Esophagus squamous epithelium (tissue), 4 donors: ENCODE measurements around the gene CSN3.

Source experiments
- CTCF ChIP-seq, 6 experiments: fragments of 450-650 bp in 4 of 6; fragments of 200-600 bp in 2 of 6; sonication (generic) in 2 of 6; IDR thresholded peaks; one replicate each; pipeline ENCODE4 v1.5.1; 2016 to 2019; ENCODE audit warnings: antibody characterized with exemption in 6 of 6, mild to moderate bottlenecking in 4 of 6, moderate library complexity in 4 of 6
- POLR2A ChIP-seq, 4 donors: fragments of 450-650 bp; IDR thresholded peaks; one replicate each; pipeline ENCODE4 v1.6.1; 2017; ENCODE audit warnings: antibody characterized with exemption in 4 of 4, mild to moderate bottlenecking in 4 of 4, moderate library complexity in 3 of 4

- TF ChIP-seq CTCF (IDR thresholded peaks at IDR 0.05) (no peak), POLR2A (IDR thresholded peaks at IDR 0.05) (no peak)
Observed at GRCh38 chr4:70196857-70197256, 45.5 kb upstream of the CSN3 start.
